GM12873 (cell line): Measurements from ENCODE around the gene BAAT.
"Not testable (repeated sequence)": the region's sequence is repeated elsewhere in the genome, so short reads cannot be mapped to it uniquely, and the experiment has no call there.

Source experiments
- TF ChIP-seq, protein P1 (sequence below): IDR thresholded peaks from 2 replicates; pipeline ENCODE4 v1.5.1; 2012; ENCODE audit warnings: low read depth, mild to moderate bottlenecking, moderate library complexity, low read length, control low read depth; ENCODE audit not compliant: insufficient read depth; ENCODE audit errors: missing control alignments

Gene BAAT

DNA sequence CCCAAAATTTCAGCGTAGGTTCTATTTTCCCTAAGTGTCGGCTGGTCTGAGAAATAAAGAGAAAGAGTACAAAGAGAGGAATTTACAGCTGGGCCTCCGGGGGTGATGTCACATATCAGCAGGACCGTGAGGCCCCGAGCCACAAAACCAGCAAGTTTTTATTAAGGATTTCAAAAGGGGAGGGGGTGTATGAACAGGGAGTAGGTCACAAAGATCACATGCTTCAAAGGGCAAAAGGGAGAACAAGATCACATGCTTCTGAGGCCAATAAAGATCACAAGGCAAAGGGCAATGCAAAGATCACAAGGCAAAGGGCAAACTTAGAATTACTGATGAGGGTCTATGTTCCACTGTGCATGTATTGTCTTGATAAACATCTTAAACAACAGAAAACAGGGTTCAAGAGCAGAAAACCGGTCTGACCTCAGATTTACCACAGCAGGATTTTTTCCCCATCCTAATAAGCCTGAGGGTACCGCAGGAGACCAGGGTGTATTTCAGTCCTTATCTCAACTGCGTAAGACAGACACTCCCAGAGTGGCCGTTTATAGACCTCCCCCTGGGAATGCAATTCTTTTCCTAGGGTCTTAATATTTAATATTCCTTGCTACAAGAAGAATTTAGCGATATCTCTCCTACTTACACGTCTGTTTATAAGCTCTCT is at the start of gene BAAT:
TSS of gene BAAT (minus strand) at position 134 of the 664 bp plus-strand sequence. CDS start 13,602 bp downstream, outside the sequence.
- TF ChIP-seq, protein P1, sequence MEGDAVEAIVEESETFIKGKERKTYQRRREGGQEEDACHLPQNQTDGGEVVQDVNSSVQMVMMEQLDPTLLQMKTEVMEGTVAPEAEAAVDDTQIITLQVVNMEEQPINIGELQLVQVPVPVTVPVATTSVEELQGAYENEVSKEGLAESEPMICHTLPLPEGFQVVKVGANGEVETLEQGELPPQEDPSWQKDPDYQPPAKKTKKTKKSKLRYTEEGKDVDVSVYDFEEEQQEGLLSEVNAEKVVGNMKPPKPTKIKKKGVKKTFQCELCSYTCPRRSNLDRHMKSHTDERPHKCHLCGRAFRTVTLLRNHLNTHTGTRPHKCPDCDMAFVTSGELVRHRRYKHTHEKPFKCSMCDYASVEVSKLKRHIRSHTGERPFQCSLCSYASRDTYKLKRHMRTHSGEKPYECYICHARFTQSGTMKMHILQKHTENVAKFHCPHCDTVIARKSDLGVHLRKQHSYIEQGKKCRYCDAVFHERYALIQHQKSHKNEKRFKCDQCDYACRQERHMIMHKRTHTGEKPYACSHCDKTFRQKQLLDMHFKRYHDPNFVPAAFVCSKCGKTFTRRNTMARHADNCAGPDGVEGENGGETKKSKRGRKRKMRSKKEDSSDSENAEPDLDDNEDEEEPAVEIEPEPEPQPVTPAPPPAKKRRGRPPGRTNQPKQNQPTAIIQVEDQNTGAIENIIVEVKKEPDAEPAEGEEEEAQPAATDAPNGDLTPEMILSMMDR = not testable (repeated sequence)

DNA sequence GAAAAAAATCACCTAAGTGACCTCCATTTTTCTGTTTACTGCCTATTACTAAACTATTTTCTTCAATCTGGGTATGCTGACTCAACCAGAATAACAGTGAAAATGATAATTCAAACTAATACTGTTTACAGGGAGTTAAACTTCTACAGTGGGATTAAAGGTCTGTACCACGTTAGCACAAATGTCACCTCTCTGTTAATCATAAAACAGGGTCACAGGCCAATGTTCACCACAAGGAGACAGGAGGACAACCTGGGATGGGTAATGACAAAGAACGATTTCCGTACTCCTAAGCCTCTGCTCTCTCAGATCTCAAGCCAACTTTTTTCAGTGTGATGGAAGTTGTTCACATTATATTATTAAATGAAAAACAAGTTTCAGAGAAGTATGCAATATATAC is 48.4 kb upstream of the BAAT start:
- TF ChIP-seq, protein P1 = no peak

DNA sequence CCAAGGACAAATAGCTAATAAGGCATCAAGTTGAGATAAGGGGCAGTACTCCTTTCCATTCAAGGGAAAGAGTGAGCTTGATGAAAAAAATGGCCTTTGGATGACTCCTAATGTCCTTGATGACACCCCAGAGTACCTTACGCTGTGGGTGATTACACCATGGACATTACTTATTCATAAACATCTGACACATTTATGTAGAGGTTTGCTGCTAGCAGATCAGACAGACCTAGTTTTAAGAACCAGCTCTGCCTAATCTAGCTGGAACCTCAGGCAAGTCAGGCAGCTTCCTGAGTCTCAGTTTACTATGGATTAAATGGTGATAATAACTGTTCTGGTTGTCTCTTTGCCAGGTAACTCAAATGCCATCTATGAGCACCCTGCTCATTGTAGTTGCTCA is 47.9 kb upstream of the BAAT start:
- TF ChIP-seq, protein P1 = no peak

DNA sequence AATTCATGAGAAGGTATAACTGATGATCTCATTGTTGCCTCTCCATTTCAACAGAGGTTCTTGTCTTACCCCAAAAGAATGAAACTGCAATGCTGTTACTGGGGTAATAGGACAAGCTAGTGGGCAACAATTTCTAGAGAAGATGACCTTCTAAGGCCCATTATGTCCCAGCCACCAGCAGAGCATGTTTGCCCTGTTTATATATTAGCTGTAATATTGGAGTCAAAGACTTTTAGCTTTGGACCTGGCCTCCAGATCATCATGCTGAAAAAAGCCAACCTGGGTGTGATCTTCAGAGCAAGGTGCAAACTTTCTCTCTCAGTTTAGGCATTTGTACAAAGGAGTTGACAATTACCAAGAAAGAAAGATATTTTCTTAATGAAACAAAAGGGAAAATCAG is 47.4 kb upstream of the BAAT start:
- TF ChIP-seq, protein P1 = no peak

DNA sequence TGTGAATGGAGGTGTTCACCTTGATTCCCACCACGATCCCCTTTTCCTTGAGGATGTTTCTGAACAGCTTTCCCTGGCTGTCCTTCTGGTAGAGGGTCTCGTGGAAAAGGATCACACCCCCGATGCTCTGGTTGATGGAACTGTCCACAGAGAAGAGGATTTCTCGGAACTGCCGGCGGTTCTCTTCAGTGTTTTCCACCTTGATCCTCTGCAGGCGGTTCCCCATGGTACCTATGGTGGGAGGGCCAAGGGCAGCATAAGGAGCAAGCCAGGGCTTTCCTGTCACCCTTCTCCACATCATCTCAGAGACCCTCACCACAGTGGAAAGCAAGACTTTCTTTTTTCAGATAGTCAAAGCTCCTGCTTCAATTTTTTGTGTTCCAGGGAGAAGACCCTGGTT is 44.9 kb upstream of the BAAT start:
- TF ChIP-seq, protein P1 = no peak

DNA sequence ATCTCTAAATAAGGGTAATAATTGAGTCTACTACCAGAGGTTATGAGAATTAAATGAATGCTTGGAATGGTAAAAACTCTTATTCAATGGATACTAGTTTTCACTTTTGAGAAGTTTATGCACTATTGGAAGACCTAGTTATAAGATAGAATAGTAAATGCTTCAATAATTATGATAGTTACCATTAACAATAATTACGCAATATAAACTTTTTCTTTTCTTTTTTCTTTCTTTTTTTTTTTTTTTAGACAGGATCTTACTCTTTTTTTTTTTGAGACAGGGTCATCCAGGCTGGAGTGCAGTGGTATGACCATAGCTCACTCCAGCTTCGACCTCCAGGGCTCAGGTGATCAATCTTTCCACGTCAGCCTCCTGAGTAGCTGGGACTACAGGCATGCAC is 44.1 kb upstream of the BAAT start:
- TF ChIP-seq, protein P1 = no peak

DNA sequence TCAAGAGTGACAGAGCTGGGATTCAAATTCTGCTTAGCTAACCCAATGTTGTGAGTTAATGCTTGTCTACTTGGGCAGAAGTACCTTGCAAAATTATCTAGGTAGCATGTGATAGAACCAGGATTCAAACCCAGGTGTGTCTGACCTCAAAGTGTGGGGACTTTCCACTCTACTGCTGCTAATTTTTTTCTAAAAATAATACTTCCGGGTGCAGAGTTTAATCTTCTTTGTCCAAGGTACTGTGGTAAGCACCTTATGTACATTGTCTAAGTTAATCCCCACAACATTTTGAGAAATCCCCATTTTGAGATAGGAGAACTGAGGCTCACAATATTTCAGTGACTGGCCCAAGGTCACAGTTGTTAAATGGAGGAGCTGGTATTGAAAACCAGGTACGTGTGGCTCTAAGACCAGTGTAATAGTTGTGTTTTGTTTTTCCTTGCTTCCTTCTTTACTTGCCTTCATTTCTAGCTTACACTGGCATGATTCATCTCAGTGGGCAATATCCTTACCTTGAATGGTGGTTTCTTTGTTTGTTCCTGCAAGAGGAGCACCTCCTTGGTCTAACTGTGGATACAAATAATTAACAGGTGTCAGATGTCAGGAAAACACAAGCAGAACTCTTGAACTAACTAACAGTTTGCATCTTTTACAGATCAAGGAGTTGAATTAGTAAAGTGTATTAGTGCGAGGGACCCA is 43.3 kb upstream of the BAAT start:
- TF ChIP-seq, protein P1 = no peak
